ENCODE results near the gene GRM3. TPM values are rescaled to one million over a fixed set of nuclear protein-coding genes. Genes with fewer than 3 reads are reported as not detected.
A peak's percentile ranks its signal among the peaks of the same experiment; 100 is the strongest.

The GRM3 gene
- total RNA-seq, 2 experiments from 2014 or later, result not detected

DNA sequence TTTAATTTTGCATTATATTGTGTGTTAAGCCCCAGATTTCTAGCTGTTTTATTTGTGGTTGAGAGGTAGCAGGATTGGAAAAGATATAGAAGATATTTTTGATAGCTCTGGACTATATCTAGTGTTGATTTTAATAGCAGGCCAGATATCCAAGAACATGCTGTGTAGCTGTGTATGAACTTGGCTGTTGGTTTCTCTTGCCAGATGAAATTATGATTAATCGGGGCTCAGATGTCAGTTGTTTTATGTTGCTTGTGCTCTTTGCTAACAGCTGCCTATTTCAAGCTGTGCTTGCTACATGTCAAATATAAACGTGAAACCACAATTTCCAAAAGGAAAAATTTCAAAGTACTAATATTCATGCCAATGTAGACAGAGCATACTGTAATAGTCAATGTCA, 141.1 kb downstream of the GRM3 start:
- Mint-ChIP-seq H3K9me3 (no peaks in the 10 kb centered on the region), H3K27me3 (no peaks in the 10 kb centered on the region), H3K4me3 (no peak overlapping the region), H3K36me3 (no peaks in the 10 kb centered on the region), H3K4me1 (no peaks in the 10 kb centered on the region), H3K27ac (no peak overlapping the region)
- POLR2A ChIA-PET, result no interaction called here
- DNase-seq (no peak), ATAC-seq (ENCODE audit: low read depth) (no peak)

DNA sequence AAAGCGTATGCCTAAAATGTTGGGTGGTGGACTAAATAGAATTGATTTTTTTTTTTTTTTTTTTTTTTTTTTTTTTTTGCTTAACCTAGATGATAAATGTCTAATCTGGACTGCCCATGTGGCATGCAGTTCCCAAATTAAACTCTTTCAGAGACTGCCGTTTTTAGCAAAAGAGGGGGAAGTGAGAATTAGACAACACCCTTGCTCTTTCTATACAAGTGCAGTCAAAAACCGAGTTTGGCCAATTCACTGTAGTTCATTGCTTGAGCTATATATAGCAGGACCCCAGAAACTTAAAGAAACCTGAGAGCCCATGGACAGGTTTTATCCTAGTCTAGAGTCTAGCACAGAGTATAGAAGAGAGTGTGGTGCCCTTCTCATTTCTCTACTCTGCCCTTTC, 141.9 kb downstream of the GRM3 start:
- Mint-ChIP-seq H3K36me3 (no peaks in the 10 kb centered on the region), H3K4me1 (no peaks in the 10 kb centered on the region), H3K27ac (no peak overlapping the region), H3K27me3 (no peaks in the 10 kb centered on the region), H3K4me3 (no peak overlapping the region), H3K9me3 (no peaks in the 10 kb centered on the region)
- POLR2A ChIA-PET, result no interaction called here
- no peak for DNase-seq
- no peak for ATAC-seq (ENCODE audit: low read depth)

DNA sequence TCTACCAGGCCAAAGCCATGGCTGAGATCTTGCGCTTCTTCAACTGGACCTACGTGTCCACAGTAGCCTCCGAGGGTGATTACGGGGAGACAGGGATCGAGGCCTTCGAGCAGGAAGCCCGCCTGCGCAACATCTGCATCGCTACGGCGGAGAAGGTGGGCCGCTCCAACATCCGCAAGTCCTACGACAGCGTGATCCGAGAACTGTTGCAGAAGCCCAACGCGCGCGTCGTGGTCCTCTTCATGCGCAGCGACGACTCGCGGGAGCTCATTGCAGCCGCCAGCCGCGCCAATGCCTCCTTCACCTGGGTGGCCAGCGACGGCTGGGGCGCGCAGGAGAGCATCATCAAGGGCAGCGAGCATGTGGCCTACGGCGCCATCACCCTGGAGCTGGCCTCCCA, 142.7 kb downstream of the GRM3 start:
- ATAC-seq (ENCODE audit: low read depth) (no peak), DNase-seq (peak; percentile 15)
- no peaks in the 10 kb centered on the region for H3K27me3 Mint-ChIP-seq
- no peak overlapping the region for H3K27ac Mint-ChIP-seq
- POLR2A ChIA-PET, result no interaction called here
- no peaks in the 10 kb centered on the region for H3K4me1 Mint-ChIP-seq
- no peaks in the 10 kb centered on the region for H3K9me3 Mint-ChIP-seq
- no peak overlapping the region for H3K4me3 Mint-ChIP-seq
- H3K36me3 Mint-ChIP-seq, result no peaks in the 10 kb centered on the region

DNA sequence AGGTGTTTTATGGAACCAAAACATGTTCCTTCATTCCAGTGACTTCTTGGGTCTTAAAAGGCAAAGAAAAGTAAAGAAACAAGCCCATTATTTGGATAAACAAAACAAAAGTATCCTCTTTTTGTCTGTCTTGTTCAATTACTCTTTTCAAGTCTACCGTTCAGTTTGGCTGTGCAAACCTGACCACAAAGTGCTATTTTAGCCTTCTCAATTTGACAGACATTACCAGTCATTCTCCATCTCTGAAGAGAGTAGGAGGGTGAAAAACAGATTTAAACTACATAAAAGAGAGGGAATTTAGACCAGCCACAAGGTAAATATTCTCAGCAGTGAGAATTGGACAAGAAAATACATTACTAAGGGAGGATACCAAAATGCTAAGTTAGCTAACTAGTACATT, 145.2 kb downstream of the GRM3 start:
- no peak for DNase-seq
- H3K9me3 Mint-ChIP-seq, result no peaks in the 10 kb centered on the region

DNA sequence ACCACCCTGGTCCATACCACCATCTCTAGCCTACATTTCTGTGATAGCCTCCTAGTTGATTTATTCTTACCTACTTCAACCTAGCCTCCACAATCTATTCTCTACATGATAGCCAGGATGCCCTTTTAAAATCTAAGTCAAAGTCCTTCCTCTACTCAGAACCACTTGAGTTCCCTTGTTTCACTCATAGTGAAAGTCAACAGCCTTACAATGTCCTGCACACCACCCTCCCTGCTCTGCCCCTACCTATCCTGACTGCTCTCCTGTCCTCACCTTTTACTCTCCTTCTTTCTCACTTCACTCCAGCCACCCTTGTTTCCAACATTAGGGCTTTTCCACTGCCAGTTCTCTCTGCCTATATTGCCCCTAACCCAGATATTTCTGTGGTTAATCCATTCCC, 146.7 kb downstream of the GRM3 start:
- ATAC-seq (ENCODE audit: low read depth), result no peak
- no peaks in the 10 kb centered on the region for H3K27me3 Mint-ChIP-seq
- POLR2A ChIA-PET, result no interaction called here

More for the DNA sequence above, 145.2 kb downstream of the GRM3 start:
- H3K27me3 Mint-ChIP-seq, result no peaks in the 10 kb centered on the region
- H3K36me3 Mint-ChIP-seq, result no peaks in the 10 kb centered on the region
- H3K4me3 Mint-ChIP-seq, result no peak overlapping the region
- POLR2A ChIA-PET, result no interaction called here
- no peak for ATAC-seq (ENCODE audit: low read depth)
- no peak overlapping the region for H3K27ac Mint-ChIP-seq
- no peaks in the 10 kb centered on the region for H3K4me1 Mint-ChIP-seq

DNA sequence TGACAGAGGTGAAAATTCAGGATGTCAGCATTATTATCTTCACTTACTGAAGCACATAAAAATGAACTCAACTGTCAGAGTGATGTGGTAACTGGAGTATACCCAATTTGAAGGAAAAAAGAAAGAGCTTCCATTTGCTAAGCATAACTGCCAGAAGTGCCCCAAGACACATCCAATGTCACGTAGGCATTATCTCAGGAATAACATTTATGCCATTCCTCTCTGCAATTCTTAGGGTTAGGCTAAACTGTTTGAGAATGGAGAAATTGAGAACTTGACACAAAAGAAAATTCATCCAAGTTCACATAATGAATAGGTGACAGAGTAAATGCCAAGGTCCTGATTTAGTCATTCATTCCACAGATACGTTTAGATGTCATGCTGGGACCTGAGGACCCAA, 148.6 kb downstream of the GRM3 start:
- H3K27me3 Mint-ChIP-seq, result no peaks in the 10 kb centered on the region
- H3K9me3 Mint-ChIP-seq, result peaks cover 5% of the 10 kb centered on the region
- no peaks in the 10 kb centered on the region for H3K36me3 Mint-ChIP-seq
- H3K4me1 Mint-ChIP-seq, result no peaks in the 10 kb centered on the region
- POLR2A ChIA-PET, result no interaction called here
- no peak overlapping the region for H3K4me3 Mint-ChIP-seq
- no peak for DNase-seq
- H3K27ac Mint-ChIP-seq, result no peak overlapping the region
- no peak for ATAC-seq (ENCODE audit: low read depth)

More for the DNA sequence above, 146.7 kb downstream of the GRM3 start:
- Mint-ChIP-seq H3K4me1 (no peaks in the 10 kb centered on the region), H3K4me3 (no peak overlapping the region), H3K36me3 (no peaks in the 10 kb centered on the region), H3K27ac (no peak overlapping the region), H3K9me3 (no peaks in the 10 kb centered on the region)
- no peak for DNase-seq

DNA sequence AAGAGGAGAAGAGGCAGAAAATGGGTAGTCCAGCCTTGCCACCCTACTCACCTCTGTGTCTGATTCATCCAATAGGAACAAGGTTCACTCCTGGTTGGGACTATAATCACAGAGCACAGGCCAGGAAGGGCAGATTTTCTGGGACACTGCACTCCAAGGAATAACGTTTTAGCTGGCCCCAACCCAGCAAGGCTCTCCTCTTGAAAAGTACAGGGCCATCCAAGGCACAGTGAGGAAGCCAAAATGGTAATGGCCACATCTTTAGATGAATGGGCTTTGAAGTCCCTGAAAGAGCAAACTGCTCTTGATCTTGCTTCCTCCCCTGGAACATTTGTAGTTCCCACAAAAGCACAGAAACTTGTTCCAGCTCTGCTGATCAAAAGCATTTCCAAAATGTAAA, 149.4 kb downstream of the GRM3 start:
- Mint-ChIP-seq H3K4me1 (no peaks in the 10 kb centered on the region), H3K27me3 (no peaks in the 10 kb centered on the region)

DNA sequence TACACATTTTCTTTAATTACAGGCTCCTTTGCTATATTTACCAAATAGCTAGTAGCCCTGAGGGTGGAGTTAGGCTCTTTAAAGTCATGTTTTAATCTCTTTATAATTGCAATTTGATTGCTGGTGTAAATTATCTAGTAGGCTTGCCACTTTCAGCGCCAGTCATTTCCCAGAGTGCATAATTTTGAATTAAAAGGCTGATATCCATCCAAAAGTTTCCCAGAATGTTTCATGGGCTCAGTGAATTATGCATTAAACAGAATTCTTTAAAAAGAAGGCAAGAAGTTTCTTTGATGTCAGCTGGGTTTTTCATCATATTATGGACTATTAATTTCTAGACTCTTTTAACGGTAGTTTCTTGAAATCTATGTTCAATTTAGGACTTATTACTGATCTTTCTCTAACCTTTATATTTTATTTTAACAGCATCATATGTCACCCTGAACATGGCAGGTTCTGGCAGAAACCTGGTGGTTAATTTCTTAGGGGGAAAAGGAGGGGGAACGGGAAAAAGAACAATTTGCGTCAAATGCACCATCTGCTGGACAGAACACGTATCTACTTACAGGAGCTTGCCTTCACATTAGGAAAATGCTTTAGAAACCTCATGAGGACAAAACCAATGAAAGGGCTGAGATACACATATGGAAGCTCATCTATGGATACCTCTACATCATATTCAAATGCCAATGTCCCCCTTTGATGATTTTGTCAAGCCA, 171.1 kb downstream of the GRM3 start:
- POLR2A ChIA-PET, result no interaction called here
- Mint-ChIP-seq H3K9me3 (no peaks in the 10 kb centered on the region), H3K27me3 (no peaks in the 10 kb centered on the region), H3K4me3 (no peak overlapping the region), H3K36me3 (no peaks in the 10 kb centered on the region), H3K27ac (no peak overlapping the region), H3K4me1 (no peaks in the 10 kb centered on the region)
- DNase-seq, result no peak
- no peak for ATAC-seq (ENCODE audit: low read depth)

More for the DNA sequence above, 149.4 kb downstream of the GRM3 start:
- no peak overlapping the region for H3K4me3 Mint-ChIP-seq
- peaks cover 7% of the 10 kb centered on the region for H3K9me3 Mint-ChIP-seq
- no peaks in the 10 kb centered on the region for H3K36me3 Mint-ChIP-seq
- H3K27ac Mint-ChIP-seq, result no peak overlapping the region
- no peak for DNase-seq
- POLR2A ChIA-PET, result no interaction called here
- ATAC-seq (ENCODE audit: low read depth), result no peak

DNA sequence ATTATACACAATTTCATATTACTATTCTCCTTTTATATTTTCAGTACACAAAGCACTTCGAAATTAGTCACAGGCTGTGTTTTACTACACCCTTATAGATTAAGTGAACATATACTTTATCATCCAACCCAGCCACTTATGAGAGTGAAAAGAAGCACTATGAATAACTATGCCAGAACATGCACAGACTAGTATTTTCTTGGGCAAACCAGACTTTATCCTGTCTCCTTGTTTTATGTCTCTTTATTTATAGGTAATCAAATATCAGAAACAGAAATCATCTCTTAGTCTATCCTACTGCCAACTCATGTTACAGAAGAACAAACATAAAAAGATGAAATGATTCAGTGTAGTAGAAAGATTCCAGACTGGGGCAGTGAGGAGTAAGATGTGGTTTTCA, 171.8 kb downstream of the GRM3 start:
- H3K4me3 Mint-ChIP-seq, result no peak overlapping the region
- no peaks in the 10 kb centered on the region for H3K4me1 Mint-ChIP-seq
- DNase-seq, result no peak
- H3K27ac Mint-ChIP-seq, result no peak overlapping the region
- H3K9me3 Mint-ChIP-seq, result no peaks in the 10 kb centered on the region
- POLR2A ChIA-PET, result no interaction called here
- H3K36me3 Mint-ChIP-seq, result no peaks in the 10 kb centered on the region
- ATAC-seq (ENCODE audit: low read depth), result no peak
- H3K27me3 Mint-ChIP-seq, result no peaks in the 10 kb centered on the region

DNA sequence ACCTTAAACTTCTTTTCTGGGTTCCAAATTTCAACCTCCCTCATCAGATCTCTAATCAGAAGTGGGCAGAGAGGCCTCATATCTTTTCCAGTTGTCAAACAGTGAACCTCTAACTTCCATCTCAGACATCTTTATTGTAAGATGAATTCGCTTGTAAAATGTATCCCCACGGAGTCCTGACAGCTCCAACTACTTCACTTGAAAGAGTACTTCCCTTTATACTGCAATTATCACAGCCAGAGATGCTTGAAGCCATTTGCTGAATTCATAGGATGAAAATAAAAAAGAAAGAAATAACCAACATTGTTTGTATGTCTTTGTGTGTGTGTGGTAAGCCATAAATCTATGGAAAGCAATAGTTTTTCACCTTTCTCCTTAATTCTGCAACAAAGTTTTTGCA, 175.2 kb downstream of the GRM3 start:
- H3K4me1 Mint-ChIP-seq, result no peaks in the 10 kb centered on the region
- POLR2A ChIA-PET, result no interaction called here
- no peak overlapping the region for H3K27ac Mint-ChIP-seq
- H3K27me3 Mint-ChIP-seq, result peaks cover 2% of the 10 kb centered on the region
- no peak for ATAC-seq (ENCODE audit: low read depth)
- no peak overlapping the region for H3K4me3 Mint-ChIP-seq
- DNase-seq, result no peak
- no peaks in the 10 kb centered on the region for H3K36me3 Mint-ChIP-seq
- H3K9me3 Mint-ChIP-seq, result no peaks in the 10 kb centered on the region

DNA sequence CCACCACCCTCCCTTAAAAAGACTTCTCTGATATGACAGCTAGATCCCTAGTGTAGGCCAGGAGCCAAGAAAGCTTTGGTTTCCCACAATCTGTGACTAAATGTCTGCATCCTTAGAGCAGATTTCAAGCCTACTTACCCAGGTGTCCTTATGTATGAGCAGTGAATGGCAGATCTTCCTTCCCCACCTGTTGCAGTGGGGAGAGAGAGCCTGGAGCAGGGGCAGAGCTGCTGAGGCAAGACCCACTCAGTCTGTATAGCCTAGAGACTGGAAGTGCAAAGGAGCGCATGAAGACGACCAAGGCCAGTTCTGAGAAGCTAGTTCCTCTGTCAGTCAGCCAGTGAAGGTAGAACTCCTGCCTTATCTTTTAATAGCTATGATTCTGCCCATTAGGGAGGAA, 180.1 kb downstream of the GRM3 start:
- H3K4me3 Mint-ChIP-seq, result no peak overlapping the region
- peaks cover 5% of the 10 kb centered on the region for H3K27me3 Mint-ChIP-seq
- no peaks in the 10 kb centered on the region for H3K9me3 Mint-ChIP-seq
- no peak for ATAC-seq (ENCODE audit: low read depth)
- DNase-seq, result no peak
- POLR2A ChIA-PET, result no interaction called here
- no peaks in the 10 kb centered on the region for H3K36me3 Mint-ChIP-seq
- no peaks in the 10 kb centered on the region for H3K4me1 Mint-ChIP-seq
- no peak overlapping the region for H3K27ac Mint-ChIP-seq

DNA sequence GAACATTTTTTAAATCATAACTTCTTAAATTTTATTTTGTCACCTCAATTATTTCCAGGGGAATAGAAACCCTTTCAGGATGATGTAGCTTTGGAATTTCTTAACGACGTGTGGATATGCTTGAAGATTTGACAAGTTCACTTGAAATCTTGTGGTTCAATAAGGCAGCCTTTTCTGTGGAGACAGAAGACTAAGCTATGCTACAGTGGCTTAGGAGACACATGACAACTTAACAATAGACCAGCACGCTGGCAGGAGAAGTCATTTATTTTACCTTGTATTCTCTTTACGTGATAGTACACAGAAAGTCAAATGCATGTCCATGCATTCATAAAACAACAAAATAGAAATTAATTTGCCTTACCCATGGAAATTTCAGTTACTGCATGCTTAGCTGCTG, 181.6 kb downstream of the GRM3 start:
- no peak overlapping the region for H3K27ac Mint-ChIP-seq
- POLR2A ChIA-PET, result no interaction called here
- H3K27me3 Mint-ChIP-seq, result peaks cover 5% of the 10 kb centered on the region
- H3K4me1 Mint-ChIP-seq, result no peaks in the 10 kb centered on the region
- H3K9me3 Mint-ChIP-seq, result no peaks in the 10 kb centered on the region
- DNase-seq, result no peak
- H3K36me3 Mint-ChIP-seq, result no peaks in the 10 kb centered on the region
- ATAC-seq (ENCODE audit: low read depth), result no peak
- no peak overlapping the region for H3K4me3 Mint-ChIP-seq

DNA sequence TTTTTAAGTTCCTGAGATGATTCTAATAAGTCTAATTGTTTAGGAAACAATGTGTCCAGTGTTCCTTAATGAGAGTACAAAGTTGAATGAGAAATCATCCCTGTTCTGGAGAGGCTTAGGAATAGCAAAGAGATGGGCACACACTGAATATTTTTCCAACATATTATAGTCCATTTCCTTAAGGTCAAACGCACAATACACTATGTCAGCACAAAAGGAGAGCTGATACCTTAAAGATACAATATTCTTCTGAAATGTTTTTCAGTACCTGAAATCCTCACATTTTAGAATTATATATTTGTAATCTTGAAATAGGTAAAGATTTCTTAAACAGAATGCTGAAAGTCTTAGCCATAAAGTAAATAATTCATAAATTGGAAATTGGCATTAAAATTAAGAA, 183.2 kb downstream of the GRM3 start:
- DNase-seq (no peak), ATAC-seq (ENCODE audit: low read depth) (no peak)
- POLR2A ChIA-PET, result no interaction called here
- Mint-ChIP-seq H3K27me3 (peaks cover 3% of the 10 kb centered on the region), H3K36me3 (no peaks in the 10 kb centered on the region), H3K27ac (no peak overlapping the region), H3K9me3 (no peaks in the 10 kb centered on the region), H3K4me3 (no peak overlapping the region), H3K4me1 (no peaks in the 10 kb centered on the region)

DNA sequence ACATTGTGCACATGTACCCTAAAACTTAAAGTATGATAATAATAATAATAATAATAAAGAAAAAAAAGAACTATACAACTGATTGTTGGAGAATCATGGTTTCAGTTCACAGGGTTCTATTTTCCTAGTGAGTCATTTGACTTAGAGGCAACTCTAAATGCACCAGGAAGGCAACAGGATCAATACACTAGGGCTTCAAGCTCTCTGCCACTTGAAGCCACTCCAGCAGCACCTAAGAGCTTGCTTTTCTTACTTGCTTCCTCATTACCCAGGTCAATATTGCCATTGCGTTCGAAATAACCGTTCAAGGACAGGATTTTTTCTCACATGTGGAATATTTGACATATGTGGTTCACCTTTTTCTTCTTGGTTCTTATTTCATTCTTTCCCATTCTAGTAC, 189.7 kb downstream of the GRM3 start:
- DNase-seq (no peak), ATAC-seq (ENCODE audit: low read depth) (no peak)
- Mint-ChIP-seq H3K9me3 (no peaks in the 10 kb centered on the region), H3K4me3 (no peak overlapping the region), H3K4me1 (no peaks in the 10 kb centered on the region), H3K36me3 (no peaks in the 10 kb centered on the region), H3K27ac (no peak overlapping the region), H3K27me3 (no peaks in the 10 kb centered on the region)
- POLR2A ChIA-PET, result no interaction called here

DNA sequence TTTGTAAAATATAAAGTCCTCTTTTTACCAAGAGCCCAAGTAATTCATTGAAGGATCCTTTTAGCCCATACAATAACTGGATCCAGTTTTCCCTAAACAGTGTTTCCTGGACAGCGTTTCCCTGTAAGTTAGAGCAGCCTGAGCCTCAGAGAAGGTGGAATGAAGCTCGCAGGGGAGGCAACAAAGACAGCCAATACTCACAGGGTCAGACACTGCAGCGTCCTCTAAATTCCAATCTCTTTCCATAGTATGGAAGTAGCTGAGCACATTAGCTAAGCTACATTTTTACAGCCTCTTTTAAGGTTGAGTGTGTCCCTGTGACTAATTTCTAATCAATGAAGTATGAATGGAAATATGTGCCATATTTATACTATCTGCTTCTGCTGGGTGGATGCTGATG, 193.5 kb downstream of the GRM3 start:
- Mint-ChIP-seq H3K27me3 (no peaks in the 10 kb centered on the region), H3K4me1 (no peaks in the 10 kb centered on the region), H3K27ac (no peak overlapping the region), H3K9me3 (no peaks in the 10 kb centered on the region), H3K4me3 (no peak overlapping the region), H3K36me3 (no peaks in the 10 kb centered on the region)
- POLR2A ChIA-PET, result no interaction called here
- no peak for ATAC-seq (ENCODE audit: low read depth)
- no peak for DNase-seq
